HUES6 (cell line): ENCODE results near the gene NLRC5.
A peak's percentile ranks its signal among the peaks of the same experiment; 100 is the strongest.
"Not testable (repeated sequence)": the region's sequence is repeated elsewhere in the genome, so short reads cannot be mapped to it uniquely, and the experiment has no call there.

Source experiments
- H3K27ac ChIP-seq: 2 replicates; pipeline ENCODE4 v1.7.0; 2013; ENCODE audit warnings: low read depth, mild to moderate bottlenecking, low read length, inconsistent platforms
- H3K27me3 ChIP-seq: 2 replicates; pipeline ENCODE4 v1.6.1; 2013; ENCODE audit warnings: low read length; ENCODE audit not compliant: control insufficient read depth, insufficient read depth
- H3K36me3 ChIP-seq: 2 replicates; pipeline ENCODE4 v1.6.1; 2013; ENCODE audit warnings: low read length; ENCODE audit not compliant: control insufficient read depth, insufficient read depth
- H3K4me1 ChIP-seq: 2 replicates; pipeline ENCODE4 v1.6.1; 2013; ENCODE audit warnings: low read length; ENCODE audit not compliant: control insufficient read depth, insufficient read depth
- H3K4me3 ChIP-seq: 2 replicates; pipeline ENCODE4 v1.5.1; 2013; ENCODE audit warnings: low read depth, low read length
- H3K9ac ChIP-seq: one replicate; pipeline ENCODE4 v1.6.1; 2013; ENCODE audit warnings: mild to moderate bottlenecking, low read length
- H3K9me3 ChIP-seq: 2 replicates; pipeline ENCODE4 v1.6.1; 2013; ENCODE audit warnings: low read depth, low read length; ENCODE audit not compliant: control insufficient read depth, insufficient read depth

NLRC5 gene

DNA sequence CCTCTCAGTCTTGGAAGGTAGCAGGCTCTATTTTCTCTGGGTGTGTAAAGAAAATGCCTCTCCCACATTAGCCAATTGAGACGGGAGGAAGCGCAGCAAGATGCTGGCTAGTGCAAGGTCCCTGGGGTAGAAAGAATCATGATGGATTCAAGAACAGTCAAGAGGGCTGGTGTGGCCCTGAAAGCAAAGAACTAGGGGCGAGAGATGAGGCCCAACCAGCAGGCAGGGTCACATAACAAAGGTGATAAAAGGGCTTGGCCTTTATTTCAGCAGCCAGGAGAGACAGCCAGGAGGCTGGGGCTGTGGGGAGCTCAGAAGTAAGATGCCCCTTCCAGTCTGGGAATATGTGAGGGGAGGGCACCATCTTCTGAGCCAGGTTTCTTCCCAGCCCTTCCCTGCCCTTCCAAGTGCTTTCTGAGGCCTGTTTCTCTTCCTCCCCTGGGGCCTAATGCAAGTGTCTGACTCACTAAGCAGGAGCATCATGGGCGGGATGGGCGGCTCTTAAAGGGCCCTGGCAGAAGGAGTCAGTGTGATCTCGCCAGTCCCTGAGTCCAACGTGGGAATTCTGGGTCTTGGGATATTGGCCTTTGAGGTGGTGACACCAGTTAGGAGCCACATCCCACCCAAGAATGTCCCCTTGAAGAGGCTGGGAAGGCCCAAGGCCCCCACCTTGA lies 3.9 kb upstream of the NLRC5 start:
- no peak overlapping the region for H3K4me3 ChIP-seq
- peaks cover 16% of the 10 kb centered on the region; the same call in 1 of the 2 replicates for H3K4me1 ChIP-seq
- no peak overlapping the region for H3K27ac ChIP-seq
- H3K9ac ChIP-seq = no peak overlapping the region
- peaks cover 32% of the 10 kb centered on the region for H3K27me3 ChIP-seq
- H3K9me3 ChIP-seq = no peaks in the 10 kb centered on the region
- no peaks in the 10 kb centered on the region for H3K36me3 ChIP-seq

GRCh38 chr16:56985962-56986360 lies 3.4 kb upstream of the NLRC5 start:
- Histone ChIP-seq H3K36me3 (no peaks in the 10 kb centered on the region), H3K9me3 (no peaks in the 10 kb centered on the region), H3K27ac (no peak overlapping the region), H3K4me1 (peaks cover 16% of the 10 kb centered on the region; the same call in 1 of the 2 replicates), H3K27me3 (peaks cover 37% of the 10 kb centered on the region), H3K4me3 (no peak overlapping the region), H3K9ac (no peak overlapping the region)

GRCh38 chr16:56986361-56986760 lies 3.0 kb upstream of the NLRC5 start:
- H3K27ac ChIP-seq = no peak overlapping the region
- no peaks in the 10 kb centered on the region for H3K36me3 ChIP-seq
- no peaks in the 10 kb centered on the region for H3K9me3 ChIP-seq
- H3K9ac ChIP-seq = no peak overlapping the region
- peaks cover 16% of the 10 kb centered on the region; the same call in 1 of the 2 replicates for H3K4me1 ChIP-seq
- H3K27me3 ChIP-seq = peaks cover 40% of the 10 kb centered on the region
- no peak overlapping the region for H3K4me3 ChIP-seq

GRCh38 chr16:56986908-56987307 lies 2.4 kb upstream of the NLRC5 start:
- Histone ChIP-seq H3K4me1 (peaks cover 20% of the 10 kb centered on the region), H3K27me3 (peaks cover 43% of the 10 kb centered on the region)
- not testable (repeated sequence) for H3K27ac ChIP-seq, H3K4me3 ChIP-seq, H3K9me3 ChIP-seq, H3K36me3 ChIP-seq, H3K9ac ChIP-seq

- Histone ChIP-seq H3K27ac (no peak overlapping the region), H3K36me3 (no peaks in the 10 kb centered on the region), H3K27me3 (peaks cover 43% of the 10 kb centered on the region), H3K4me1 (peaks cover 23% of the 10 kb centered on the region), H3K4me3 (no peak overlapping the region), H3K9me3 (no peaks in the 10 kb centered on the region), H3K9ac (no peak overlapping the region)
Observed at GRCh38 chr16:56987692-56988091, 1.7 kb upstream of the NLRC5 start.

DNA sequence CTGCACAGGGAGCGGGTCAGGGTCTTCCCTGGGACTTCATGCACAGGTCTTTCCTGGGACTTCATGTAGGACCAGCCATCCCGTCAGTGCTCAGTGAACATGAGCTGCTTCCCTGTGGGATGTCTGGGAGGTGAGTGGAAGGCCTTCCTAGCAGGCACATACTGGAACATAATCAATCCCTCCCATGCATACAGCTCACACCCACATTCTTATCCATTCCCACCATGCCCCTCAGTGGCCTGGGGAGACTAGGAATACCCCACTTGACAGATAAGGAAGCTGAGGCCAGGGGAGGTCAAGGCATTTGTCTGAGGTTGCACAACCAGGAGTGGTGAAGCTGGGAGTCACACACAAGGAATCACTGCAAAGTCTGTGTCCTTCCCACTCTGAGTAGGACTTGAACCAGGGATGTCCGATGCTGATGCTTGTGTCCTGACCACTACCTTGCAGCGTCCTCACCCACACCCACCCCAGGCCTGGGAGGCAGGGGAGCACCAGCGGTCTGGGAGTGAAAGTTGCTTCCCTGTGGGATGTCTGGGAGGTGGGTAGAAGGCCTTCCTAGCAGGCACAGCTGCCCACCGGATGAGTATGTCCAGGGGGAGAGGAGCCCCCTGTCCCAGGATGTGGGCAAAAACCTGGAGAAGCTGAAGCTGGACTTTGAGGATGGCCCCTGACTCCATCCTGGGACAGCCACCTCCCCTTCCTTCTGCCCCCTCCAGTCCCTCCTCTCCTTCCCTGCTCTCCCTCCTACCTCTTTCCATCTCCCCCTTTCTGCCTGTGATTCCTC lies 1.0 kb upstream of the NLRC5 start:
- Histone ChIP-seq H3K9me3 (no peaks in the 10 kb centered on the region), H3K27ac (no peak overlapping the region), H3K9ac (no peak overlapping the region), H3K4me1 (peaks cover 23% of the 10 kb centered on the region), H3K27me3 (peaks cover 43% of the 10 kb centered on the region), H3K36me3 (no peaks in the 10 kb centered on the region), H3K4me3 (peak overlapping the region; percentile 78)

- H3K27ac ChIP-seq = no peak overlapping the region
- peak overlapping the region; percentile 56 for H3K9ac ChIP-seq
Observed at GRCh38 chr16:56989988-56990387, 631 bp downstream of the NLRC5 start.

DNA sequence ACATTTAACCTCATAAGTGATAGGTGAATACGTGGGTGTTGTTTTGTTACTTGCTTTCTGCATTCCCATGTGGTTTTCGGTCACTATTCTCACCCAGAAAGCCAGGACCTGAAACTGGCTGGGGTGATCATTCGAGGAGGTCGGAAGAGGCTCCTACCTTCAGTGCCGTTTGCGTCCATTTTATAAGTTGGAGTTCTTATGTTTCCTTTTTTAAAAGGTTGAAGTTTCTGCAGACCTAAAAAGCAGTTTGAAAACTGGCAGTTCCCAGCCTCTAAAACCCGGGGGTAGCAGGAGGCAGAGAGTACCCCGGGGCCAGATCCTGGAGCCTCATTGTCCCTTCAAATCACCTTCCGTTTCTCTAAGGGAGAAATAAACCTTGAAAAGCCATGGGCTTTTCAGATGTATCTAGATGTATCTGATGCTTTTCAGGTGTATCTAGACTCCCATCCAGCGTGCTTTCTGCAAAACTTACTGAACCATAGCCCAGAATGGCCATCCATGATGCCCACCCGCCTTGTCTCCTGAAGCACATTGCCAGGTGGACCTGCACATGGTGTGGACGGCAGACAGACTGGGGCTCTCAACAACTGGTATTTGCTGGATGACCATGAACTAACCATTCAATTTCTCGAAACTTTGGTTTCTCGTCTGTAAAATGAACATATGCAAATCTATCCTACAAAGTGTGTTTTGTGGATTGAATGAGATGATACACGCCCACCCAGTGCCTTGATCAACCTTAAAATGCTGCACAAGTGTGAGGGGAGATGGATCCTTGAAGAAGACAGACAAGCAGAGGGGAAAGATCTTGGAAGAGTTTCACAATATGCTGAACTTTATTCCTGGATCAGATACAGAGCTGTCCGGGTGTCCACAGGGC lies 1.3 kb downstream of the NLRC5 start:
- Histone ChIP-seq H3K4me3 (no peak overlapping the region), H3K36me3 (no peaks in the 10 kb centered on the region), H3K9ac (no peak overlapping the region), H3K27ac (no peak overlapping the region), H3K4me1 (peaks cover 14% of the 10 kb centered on the region), H3K27me3 (peaks cover 43% of the 10 kb centered on the region), H3K9me3 (no peaks in the 10 kb centered on the region)

More at GRCh38 chr16:56989988-56990387, 631 bp downstream of the NLRC5 start:
- no peaks in the 10 kb centered on the region for H3K36me3 ChIP-seq
- no peaks in the 10 kb centered on the region for H3K9me3 ChIP-seq
- peaks cover 43% of the 10 kb centered on the region for H3K27me3 ChIP-seq
- H3K4me1 ChIP-seq = peaks cover 19% of the 10 kb centered on the region
- peak overlapping the region; percentile 78 for H3K4me3 ChIP-seq

DNA sequence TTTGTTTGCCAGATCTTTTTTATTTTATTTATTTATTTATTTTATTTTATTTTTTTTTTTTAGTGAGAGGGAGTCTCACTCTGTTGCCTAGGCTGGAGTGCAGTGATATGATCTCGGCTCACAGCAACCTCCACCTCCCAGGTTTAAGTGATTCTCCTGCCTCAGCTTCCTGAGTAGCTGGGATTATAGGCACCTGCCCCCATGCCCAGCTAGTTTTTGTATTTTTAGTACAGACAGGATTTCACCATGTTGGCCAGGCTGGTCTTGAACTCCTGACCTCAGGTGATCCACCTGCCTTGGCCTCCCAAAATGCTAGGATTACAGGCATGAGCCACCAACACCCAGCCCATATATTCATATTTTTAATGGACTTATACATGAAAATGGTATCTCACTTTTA lies 3.1 kb downstream of the NLRC5 start:
- H3K36me3 ChIP-seq, H3K4me3 ChIP-seq, H3K9ac ChIP-seq, H3K9me3 ChIP-seq, H3K27ac ChIP-seq: not testable (repeated sequence)
- Histone ChIP-seq H3K27me3 (peaks cover 41% of the 10 kb centered on the region), H3K4me1 (peaks cover 14% of the 10 kb centered on the region)

DNA sequence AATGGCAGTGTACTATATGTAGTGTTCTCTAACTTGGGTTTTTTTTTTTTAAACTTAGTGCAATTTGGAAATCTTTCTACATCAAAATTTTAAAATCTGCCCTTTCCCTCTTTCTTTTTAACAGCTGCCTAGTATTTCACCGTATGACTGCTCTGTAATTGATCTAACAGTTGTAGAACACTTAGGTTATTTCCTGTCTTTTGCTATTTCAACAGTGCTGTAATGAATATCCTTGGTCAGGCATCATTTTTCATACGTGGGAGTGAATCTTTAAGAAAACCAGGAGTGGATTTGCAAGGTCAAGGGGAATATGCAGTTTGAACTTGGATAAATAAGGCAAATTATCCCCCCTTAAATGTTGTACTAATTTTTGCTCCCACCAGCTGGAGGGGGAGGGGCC lies 3.8 kb downstream of the NLRC5 start:
- peaks cover 14% of the 10 kb centered on the region for H3K4me1 ChIP-seq
- H3K27me3 ChIP-seq = peaks cover 33% of the 10 kb centered on the region
- H3K9me3 ChIP-seq = no peaks in the 10 kb centered on the region
- no peaks in the 10 kb centered on the region for H3K36me3 ChIP-seq
- no peak overlapping the region for H3K27ac ChIP-seq
- H3K4me3 ChIP-seq = no peak overlapping the region
- no peak overlapping the region for H3K9ac ChIP-seq
